SK-N-SH treated with all-trans-retinoic acid at 6 μM for 48 hours (cell line): Measurements from ENCODE around the gene PLSCR4.

ENCODE experiments used
- ARNTL ChIP-seq: fragments of 450-650 bp; formaldehyde crosslinking; IDR thresholded peaks from 2 replicates; pipeline ENCODE4 v1.5.0; 2020; ENCODE audit warnings: low read depth, mild to moderate bottlenecking, moderate library complexity, borderline replicate concordance
- BACH2 ChIP-seq: fragments of 250-450 bp; sonication (Bioruptor Pico); IDR thresholded peaks from 2 replicates; pipeline ENCODE4 v1.9.0; 2021; ENCODE audit warnings: mild to moderate bottlenecking, borderline replicate concordance
- CSDC2 ChIP-seq: fragments of 250-450 bp; sonication (Bioruptor Pico); IDR thresholded peaks from 2 replicates; pipeline ENCODE4 v1.5.0; 2020; ENCODE audit warnings: mild to moderate bottlenecking, moderate library complexity
- OSR1 ChIP-seq: fragments of 250-450 bp; sonication (Bioruptor Pico); IDR thresholded peaks from 2 replicates; pipeline ENCODE4 v1.8.0; 2022; ENCODE audit warnings: moderate library complexity, mild to moderate bottlenecking, inconsistent platforms
- PATZ1 ChIP-seq: fragments of 250-450 bp; sonication (Bioruptor Pico); IDR thresholded peaks from 2 replicates; pipeline ENCODE4 v1.8.0; 2020; ENCODE audit warnings: mild to moderate bottlenecking, moderate library complexity, borderline replicate concordance
- RARB ChIP-seq: fragments of 250-450 bp; sonication (Bioruptor Pico); IDR thresholded peaks from 2 replicates; pipeline ENCODE4 v1.8.0; 2021; ENCODE audit warnings: mild to moderate bottlenecking, moderate library complexity
- SNAI2 ChIP-seq: fragments of 250-450 bp; sonication (Bioruptor Pico); IDR thresholded peaks from 2 replicates; pipeline ENCODE4 v1.5.0; 2020; ENCODE audit warnings: mild to moderate bottlenecking, moderate library complexity
- TCF4 ChIP-seq: fragments of 250-450 bp; sonication (Bioruptor Pico); IDR thresholded peaks from 2 replicates; pipeline ENCODE4 v1.8.0; 2021; ENCODE audit warnings: mild to moderate bottlenecking, moderate library complexity, borderline replicate concordance
- TOX ChIP-seq: fragments of 250-450 bp; sonication (Bioruptor Pico); IDR thresholded peaks from 2 replicates; pipeline ENCODE4 v1.8.0; 2021; ENCODE audit warnings: mild to moderate bottlenecking, moderate library complexity, borderline replicate concordance
- TSHZ2 ChIP-seq: fragments of 250-450 bp; sonication (Bioruptor Pico); IDR thresholded peaks from 2 replicates; pipeline ENCODE4 v1.5.0; 2020; ENCODE audit warnings: mild to moderate bottlenecking, moderate library complexity
- ZFP3 ChIP-seq: fragments of 250-450 bp; sonication (Bioruptor Pico); IDR thresholded peaks from 2 replicates; pipeline ENCODE4 v1.5.0; 2020; ENCODE audit warnings: mild to moderate bottlenecking, moderate library complexity
- ZFP30 ChIP-seq: fragments of 450-650 bp; formaldehyde crosslinking; IDR thresholded peaks from 2 replicates; pipeline ENCODE4 v1.5.0; 2022; ENCODE audit warnings: mild to moderate bottlenecking, moderate library complexity

GRCh38 chr3:146265720-146266119, 14.8 kb upstream of the PLSCR4 start:
- TF ChIP-seq TOX (CRISPR knock-in tag) (no peak), RARB (CRISPR knock-in tag) (no peak), ZFP3 (CRISPR knock-in tag) (no peak), TCF4 (CRISPR knock-in tag) (no peak), ZFP30 (CRISPR knock-in tag) (no peak), CSDC2 (no peak), BACH2 (CRISPR knock-in tag) (no peak), OSR1 (no peak), SNAI2 (no peak), TSHZ2 (CRISPR knock-in tag) (no peak), PATZ1 (CRISPR knock-in tag) (no peak), ARNTL (no peak)
